OCI-LY3 (cell line): ENCODE measurements around the gene RFC1.

ENCODE experiments used
- H2AFZ ChIP-seq: fragments of 200-600, 300-600 bp; shearing (Covaris generic); 2 replicates; pipeline ENCODE4 v1.6.0; 2014; ENCODE audit warnings: antibody characterized with exemption, low read depth, low read length
- H3K27ac ChIP-seq: fragments of 200-600, 300-600 bp; sonication (generic); 2 replicates; pipeline ENCODE4 v1.5.1; 2014; ENCODE audit warnings: mild to moderate bottlenecking, low read length, moderate library complexity, mixed read lengths
- H3K27me3 ChIP-seq: fragments of 200-600, 300-600 bp; sonication (generic); 2 replicates; pipeline ENCODE4 v1.6.1; 2014; ENCODE audit warnings: low read depth, low read length, mixed read lengths
- H3K36me3 ChIP-seq: fragments of 200-600, 300-600 bp; sonication (generic); replicated peaks from 2 replicates; pipeline ENCODE3; 2014; ENCODE audit warnings: low read depth, low read length, mixed read lengths
- H3K4me1 ChIP-seq: fragments of 300-600, 200-600 bp; sonication (generic); 2 replicates; pipeline ENCODE4 v1.6.1; 2014; ENCODE audit warnings: low read length, mixed read lengths
- H3K4me2 ChIP-seq: fragments of 200-600, 300-600 bp; sonication (generic); 2 replicates; pipeline ENCODE4 v1.6.1; 2014; ENCODE audit warnings: low read length, mixed read lengths
- H3K4me3 ChIP-seq: fragments of 300-600, 200-600 bp; sonication (generic); 2 replicates; pipeline ENCODE4 v1.5.1; 2014; ENCODE audit warnings: antibody characterized with exemption, mild to moderate bottlenecking, low read length, moderate library complexity
- H3K79me2 ChIP-seq: fragments of 300-600, 200-600 bp; shearing (Covaris generic); 2 replicates; pipeline ENCODE4 v1.6.1; 2014; ENCODE audit warnings: mild to moderate bottlenecking, low read length, mixed read lengths
- H3K9ac ChIP-seq: fragments of 300-600, 200-600 bp; shearing (Covaris generic); 2 replicates; pipeline ENCODE4 v1.6.0; 2014; ENCODE audit warnings: mild to moderate bottlenecking, low read length, moderate library complexity
- H3K9me3 ChIP-seq: fragments of 200-600, 300-600 bp; shearing (Covaris generic); 2 replicates; pipeline ENCODE4 v1.6.1; 2014; ENCODE audit warnings: low read length, mixed read lengths; ENCODE audit not compliant: insufficient read depth
- H4K20me1 ChIP-seq: fragments of 200-600, 300-600 bp; sonication (generic); 2 replicates; pipeline ENCODE4 v1.6.1; 2016; ENCODE audit warnings: low read length, mixed read lengths; ENCODE audit not compliant: insufficient read depth
- EZH2phosphoT487 ChIP-seq: fragments of 200-600 bp; shearing (Covaris generic); IDR thresholded peaks from 2 replicates; pipeline ENCODE4 v1.6.1; 2018; ENCODE audit warnings: antibody characterized with exemption, mixed run types, low read depth
- TF ChIP-seq, protein P1 (sequence below): fragments of 200-600, 300-600 bp; sonication (generic); IDR thresholded peaks from 2 replicates; pipeline ENCODE4 v1.5.1; 2014; ENCODE audit warnings: antibody characterized with exemption, low read length, low read depth

RFC1 gene

DNA sequence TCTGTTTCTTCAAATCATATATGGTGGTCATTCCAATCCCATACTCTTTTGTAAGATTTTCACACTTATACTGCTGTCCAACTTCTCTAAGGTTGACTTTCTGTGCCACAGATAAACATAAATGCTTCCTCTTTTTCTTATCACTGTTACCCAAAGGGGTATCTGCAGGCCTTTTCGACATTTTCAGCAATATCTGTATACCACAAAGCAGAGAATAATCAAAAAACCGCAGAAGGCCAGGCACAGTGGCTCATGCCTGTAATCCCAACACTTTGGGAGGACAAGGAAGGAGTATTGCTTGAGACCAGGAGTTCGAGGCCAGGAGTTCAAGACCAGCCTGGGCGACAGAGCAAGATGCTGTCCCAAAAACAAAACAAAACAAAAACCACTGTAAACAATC is 3.1 kb upstream of the RFC1 start:
- Histone ChIP-seq H3K9ac (no peak overlapping the region), H3K36me3 (no peaks in the 10 kb centered on the region), H2AFZ (no peak overlapping the region), H3K4me2 (no peak overlapping the region), H3K9me3 (0 out of 2 replicates have a peak, but pooled peaks cover 4% of the 10 kb centered on the region), H3K4me3 (no peak overlapping the region), H3K4me1 (peaks cover 15% of the 10 kb centered on the region), H3K79me2 (peaks cover 19% of the 10 kb centered on the region), H3K27me3 (no peaks in the 10 kb centered on the region), H4K20me1 (peaks cover 11% of the 10 kb centered on the region), H3K27ac (no peak overlapping the region)
- TF ChIP-seq, protein P1, sequence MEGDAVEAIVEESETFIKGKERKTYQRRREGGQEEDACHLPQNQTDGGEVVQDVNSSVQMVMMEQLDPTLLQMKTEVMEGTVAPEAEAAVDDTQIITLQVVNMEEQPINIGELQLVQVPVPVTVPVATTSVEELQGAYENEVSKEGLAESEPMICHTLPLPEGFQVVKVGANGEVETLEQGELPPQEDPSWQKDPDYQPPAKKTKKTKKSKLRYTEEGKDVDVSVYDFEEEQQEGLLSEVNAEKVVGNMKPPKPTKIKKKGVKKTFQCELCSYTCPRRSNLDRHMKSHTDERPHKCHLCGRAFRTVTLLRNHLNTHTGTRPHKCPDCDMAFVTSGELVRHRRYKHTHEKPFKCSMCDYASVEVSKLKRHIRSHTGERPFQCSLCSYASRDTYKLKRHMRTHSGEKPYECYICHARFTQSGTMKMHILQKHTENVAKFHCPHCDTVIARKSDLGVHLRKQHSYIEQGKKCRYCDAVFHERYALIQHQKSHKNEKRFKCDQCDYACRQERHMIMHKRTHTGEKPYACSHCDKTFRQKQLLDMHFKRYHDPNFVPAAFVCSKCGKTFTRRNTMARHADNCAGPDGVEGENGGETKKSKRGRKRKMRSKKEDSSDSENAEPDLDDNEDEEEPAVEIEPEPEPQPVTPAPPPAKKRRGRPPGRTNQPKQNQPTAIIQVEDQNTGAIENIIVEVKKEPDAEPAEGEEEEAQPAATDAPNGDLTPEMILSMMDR: no peak
- no peak for TF ChIP-seq EZH2phosphoT487

DNA sequence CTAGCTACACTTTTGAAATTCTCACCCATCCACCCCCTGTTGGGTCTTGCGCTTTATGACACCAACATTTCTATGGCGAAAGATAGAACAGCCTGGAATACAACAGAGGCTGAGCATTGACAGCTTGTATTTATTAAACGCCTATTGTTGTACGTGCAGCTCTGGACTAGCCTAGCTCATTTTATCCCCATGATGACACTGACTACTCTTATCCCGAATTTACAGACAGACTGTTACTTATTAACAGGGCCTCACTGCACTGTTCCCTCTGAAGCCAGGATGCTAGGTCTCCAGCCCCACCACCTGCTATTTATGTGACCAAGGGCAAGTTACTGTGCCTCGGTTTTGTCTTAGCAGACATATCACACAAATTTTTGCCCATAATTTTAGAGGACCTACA is 1.0 kb upstream of the RFC1 start:
- Histone ChIP-seq H3K27me3 (no peaks in the 10 kb centered on the region), H2AFZ (peak overlapping the region; percentile 66; the same call in 1 of the 2 replicates), H3K9ac (no peak overlapping the region), H3K4me1 (peaks cover 20% of the 10 kb centered on the region), H3K79me2 (peaks cover 40% of the 10 kb centered on the region), H3K4me2 (peak overlapping the region; percentile 98), H3K9me3 (0 out of 2 replicates have a peak, but pooled peaks cover 2% of the 10 kb centered on the region), H3K27ac (no peak overlapping the region), H3K4me3 (no peak overlapping the region), H4K20me1 (peaks cover 30% of the 10 kb centered on the region), H3K36me3 (peaks cover 3% of the 10 kb centered on the region)
- no peak for TF ChIP-seq EZH2phosphoT487
- TF ChIP-seq, protein P1: no peak

DNA sequence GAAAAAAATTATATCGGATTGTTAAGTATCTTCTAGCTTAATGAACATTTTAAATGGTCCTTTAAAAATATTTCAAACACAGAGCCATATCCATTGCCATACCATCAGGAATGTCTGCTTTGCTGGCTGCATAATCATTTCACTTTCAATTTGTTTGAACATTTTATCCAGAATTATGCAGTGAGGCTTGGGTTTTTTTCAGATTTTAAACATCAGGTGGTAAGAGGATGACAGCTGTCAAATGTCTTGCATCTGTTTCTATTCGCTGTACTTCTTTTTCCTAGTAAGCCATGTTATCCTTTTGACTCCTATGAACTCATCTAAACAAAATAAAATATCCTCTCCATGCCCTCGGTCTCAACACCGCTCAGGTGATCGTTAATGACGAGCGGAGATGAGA is 802 bp downstream of the RFC1 start:
- H3K4me3 ChIP-seq: peak overlapping the region; percentile 85
- peaks cover 23% of the 10 kb centered on the region for H3K4me1 ChIP-seq
- peak overlapping the region; percentile 98 for H3K4me2 ChIP-seq
- H3K9me3 ChIP-seq: no peaks in the 10 kb centered on the region
- no peaks in the 10 kb centered on the region for H3K27me3 ChIP-seq
- peaks cover 58% of the 10 kb centered on the region for H3K79me2 ChIP-seq
- H3K36me3 ChIP-seq: peaks cover 9% of the 10 kb centered on the region
- H2AFZ ChIP-seq: no peak overlapping the region; the same call in 1 of the 2 replicates
- H3K9ac ChIP-seq: peak overlapping the region; percentile 84
- H4K20me1 ChIP-seq: peaks cover 37% of the 10 kb centered on the region
- H3K27ac ChIP-seq: peak overlapping the region; percentile 60; the same call in 1 of the 2 replicates
- TF ChIP-seq EZH2phosphoT487: no peak
- TF ChIP-seq, protein P1: no peak

DNA sequence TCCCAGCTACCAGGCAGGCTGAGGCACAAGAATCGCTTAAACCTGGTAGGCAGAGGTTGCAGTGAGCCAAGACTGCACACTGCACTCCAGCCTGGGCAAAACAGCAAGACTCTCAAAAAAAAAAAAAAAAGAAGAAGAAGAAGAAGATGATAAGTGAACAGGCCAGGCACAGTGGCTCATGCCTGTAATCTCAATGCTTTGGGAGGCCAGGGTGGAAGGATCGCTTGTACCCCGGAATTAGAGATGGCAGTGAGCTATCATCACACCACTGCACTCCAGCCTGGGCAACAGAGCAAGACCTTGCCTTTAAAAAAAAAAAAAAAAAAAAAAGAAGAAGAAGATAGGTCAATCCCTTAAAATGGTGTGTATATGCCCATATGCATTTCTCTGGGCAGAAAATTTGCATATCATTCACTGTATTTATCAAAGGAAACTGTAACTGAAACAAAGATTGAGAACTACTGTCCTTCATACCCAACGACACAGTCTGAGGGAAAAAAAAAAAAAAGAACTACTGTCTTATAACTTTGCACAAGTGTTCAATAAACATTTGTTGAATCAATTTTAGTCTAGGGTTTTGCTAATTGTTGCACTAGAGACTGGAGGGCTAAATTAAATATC is 2.3 kb downstream of the RFC1 start:
- Histone ChIP-seq H4K20me1 (peaks cover 41% of the 10 kb centered on the region), H3K4me3 (peak overlapping the region; percentile 3; the same call in 1 of the 2 replicates), H3K36me3 (peaks cover 12% of the 10 kb centered on the region), H3K79me2 (peaks cover 73% of the 10 kb centered on the region), H2AFZ (no peak overlapping the region), H3K9me3 (no peaks in the 10 kb centered on the region), H3K27ac (0 out of 2 replicates have a peak overlapping the region, but pooled peaks have one; percentile 2), H3K4me1 (peaks cover 25% of the 10 kb centered on the region), H3K27me3 (no peaks in the 10 kb centered on the region), H3K4me2 (peak overlapping the region; percentile 42), H3K9ac (no peak overlapping the region)
- TF ChIP-seq, protein P1: no peak
- no peak for TF ChIP-seq EZH2phosphoT487
